Tibial artery (tissue), 4 donors: ENCODE measurements around the gene CCNI.

ENCODE experiments used
- DNase-seq, 2 donors: peaks; one replicate each; pipeline ENCODE4 v3.0.0-alpha.2; 2019
- H3K27ac ChIP-seq, 2 donors: fragments of 200-600 bp; sonication (generic) in 1 of 2; 1 replicate in 1 of 2; 2 replicates in 1 of 2; pipeline ENCODE4 v1.5.1; 2018 to 2019; ENCODE audit warnings: mild to moderate bottlenecking in 1 of 2
- H3K27me3 ChIP-seq, 2 donors: fragments of 200-600 bp; sonication (generic) in 1 of 2; one replicate each; pipeline versions ENCODE4 v1.5.1 to v1.6.0; 2016 to 2019
- H3K36me3 ChIP-seq, 3 donors: fragments of 200-600 bp; sonication (generic) in 2 of 3; one replicate each; pipeline ENCODE4 v1.5.1; 2016 to 2019; ENCODE audit warnings: mild to moderate bottlenecking in 2 of 3
- H3K4me1 ChIP-seq, 4 donors: fragments of 200-600 bp; sonication (generic) in 2 of 4; 1 replicate in 3 of 4; 2 replicates in 1 of 4; pipeline ENCODE4 v1.5.1; 2016 to 2019
- H3K4me3 ChIP-seq, 2 donors: fragments of 200-600 bp; sonication (generic) in 1 of 2; 1 replicate in 1 of 2; 2 replicates in 1 of 2; pipeline ENCODE4 v1.5.1; 2018 to 2019; ENCODE audit warnings: mild to moderate bottlenecking in 2 of 2
- H3K9me3 ChIP-seq, 3 donors: fragments of 200-600 bp; sonication (generic) in 1 of 3; one replicate each; pipeline ENCODE4 v1.5.1; 2016 to 2019
- CTCF ChIP-seq, 2 experiments: fragments of 200-600 bp in 1 of 2; fragments of 450-650 bp in 1 of 2; IDR thresholded peaks; one replicate each; pipeline ENCODE4 v1.5.1; 2017 to 2019; ENCODE audit warnings: antibody characterized with exemption in 2 of 2, mild to moderate bottlenecking in 1 of 2, moderate library complexity in 1 of 2
- intact Hi-C: fragments of 100-400 bp; cut with DNase I; formaldehyde crosslinking; loops from one replicate; pipeline ENCODE4 v1.15.0; 2023; ENCODE audit warnings: low total_unique reads

Gene CCNI

GRCh38 chr4:77104388-77104787, 28.6 kb upstream of the CCNI start:
- Histone ChIP-seq H3K36me3 (no peaks in the 10 kb centered on the region), H3K4me1 (peaks cover 0 to 30% (median 20%) of the 10 kb centered on the region in 4 donors), H3K9me3 (no peaks in the 10 kb centered on the region), H3K27ac (peak overlapping the region; percentile 80 to 81), H3K27me3 (no peaks in the 10 kb centered on the region), H3K4me3 (peak overlapping the region in 1 of 2 donors; percentile 34)
- no peak for TF ChIP-seq CTCF (IDR thresholded peaks at IDR 0.05)
- no peak for DNase-seq
- intact Hi-C loops, result loop anchor here (5.0 kb wide), 1 partner anchor 53 kb away; the partner anchor contains the start of gene CCNG2

- DNase-seq, result no peak
Observed at GRCh38 chr4:77100234-77100633, 24.4 kb upstream of the CCNI start.

GRCh38 chr4:77097611-77098010, 21.8 kb upstream of the CCNI start:
- no peak for DNase-seq
- Histone ChIP-seq H3K4me3 (no peak overlapping the region), H3K9me3 (no peaks in the 10 kb centered on the region), H3K36me3 (no peaks in the 10 kb centered on the region), H3K4me1 (peaks cover 0 to 8% (median 2%) of the 10 kb centered on the region in 4 donors), H3K27ac (no peak overlapping the region), H3K27me3 (no peaks in the 10 kb centered on the region)
- intact Hi-C loops, result loop anchor here (10.0 kb wide), 1 partner anchor 107 kb away; no protein-coding TSS in a partner anchor
- no peak for TF ChIP-seq CTCF (IDR thresholded peaks at IDR 0.05)

More at GRCh38 chr4:77100234-77100633, 24.4 kb upstream of the CCNI start:
- H3K4me3 ChIP-seq, result no peak overlapping the region
- intact Hi-C loops, result loop anchor here (5.0 kb wide), 1 partner anchor 57 kb away; the partner anchor contains the start of gene CCNG2
- no peaks in the 10 kb centered on the region for H3K27me3 ChIP-seq
- TF ChIP-seq CTCF (IDR thresholded peaks at IDR 0.05), result no peak
- no peak overlapping the region for H3K27ac ChIP-seq
- H3K4me1 ChIP-seq, result peaks cover 0 to 24% (median 15%) of the 10 kb centered on the region in 4 donors
- H3K9me3 ChIP-seq, result no peaks in the 10 kb centered on the region
- H3K36me3 ChIP-seq, result no peaks in the 10 kb centered on the region

- H3K27me3 ChIP-seq, result no peaks in the 10 kb centered on the region
- intact Hi-C loops, result loop anchor here (10.0 kb wide), 1 partner anchor 110 kb away; no protein-coding TSS in a partner anchor
- H3K27ac ChIP-seq, result peak overlapping the region in 1 of 2 donors; percentile 2
- no peaks in the 10 kb centered on the region for H3K9me3 ChIP-seq
- no peak overlapping the region for H3K4me3 ChIP-seq
- TF ChIP-seq CTCF (IDR thresholded peaks at IDR 0.05), result peak; percentile 83 to 86
- H3K4me1 ChIP-seq, result peaks cover 0 to 8% (median 2%) of the 10 kb centered on the region in 4 donors
- no peaks in the 10 kb centered on the region for H3K36me3 ChIP-seq
- DNase-seq, result peak; percentile 85
Observed at GRCh38 chr4:77095101-77095821, 19.5 kb upstream of the CCNI start.

GRCh38 chr4:77094496-77094895, 18.7 kb upstream of the CCNI start:
- Histone ChIP-seq H3K36me3 (no peaks in the 10 kb centered on the region), H3K27ac (no peak overlapping the region), H3K9me3 (no peaks in the 10 kb centered on the region), H3K4me1 (peaks cover 0 to 8% (median 2%) of the 10 kb centered on the region in 4 donors), H3K27me3 (no peaks in the 10 kb centered on the region), H3K4me3 (no peak overlapping the region)
- no peak for TF ChIP-seq CTCF (IDR thresholded peaks at IDR 0.05)
- DNase-seq, result no peak
- intact Hi-C loops, result loop anchor here (10.0 kb wide), 1 partner anchor 110 kb away; no protein-coding TSS in a partner anchor
